ENCODE results near the gene SAMD9L. TPM values are rescaled to one million over a fixed set of nuclear protein-coding genes. Genes with fewer than 3 reads are reported as not detected.
A peak's percentile ranks its signal among the peaks of the same experiment; 100 is the strongest.

SAMD9L gene
- total RNA-seq, 1 donor from 2014 or later = under 0.01 TPM

DNA sequence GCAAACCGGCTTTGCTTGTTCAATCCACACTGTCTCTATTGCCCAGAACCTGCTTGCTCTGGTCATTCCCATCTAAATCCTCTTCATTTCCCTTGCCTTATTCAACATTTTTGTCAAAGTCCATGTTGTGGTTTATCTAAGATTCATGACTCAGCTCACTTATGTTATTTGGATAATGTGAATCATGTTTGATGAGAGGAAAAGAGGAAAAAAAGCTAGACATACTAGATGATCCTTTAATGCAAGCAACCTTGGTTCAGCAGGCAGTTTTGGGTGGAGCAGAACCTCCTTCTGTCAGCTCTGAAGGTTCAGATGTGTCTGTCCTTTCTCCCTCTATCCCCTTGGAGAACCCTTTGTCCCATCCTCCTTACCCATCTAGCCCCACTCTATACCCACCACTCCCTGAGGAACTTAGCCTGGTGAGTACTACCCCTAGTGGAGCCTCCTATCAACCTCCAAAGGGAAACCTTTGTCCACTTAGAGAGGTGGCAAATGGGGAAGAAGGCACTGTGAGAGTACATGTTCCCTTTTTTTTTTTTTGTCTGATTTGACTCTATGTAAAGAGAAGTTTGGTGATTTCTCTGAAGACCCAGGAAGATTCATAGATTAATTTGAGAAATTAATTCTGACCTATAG is 2.1 kb upstream of the SAMD9L start:
- Histone ChIP-seq H3K36me3 (ENCODE audit: control insufficient read depth, insufficient read depth, low read length) (no peaks in the 10 kb centered on the region), H3K4me3 (ENCODE audit: low read depth, low read length) (no peak overlapping the region), H3K27me3 (ENCODE audit: control insufficient read depth, insufficient read depth, low read length) (no peaks in the 10 kb centered on the region)
- peak; percentile 74 for DNase-seq (ENCODE audit: low read depth)
- FAIRE-seq = no peak
- TF ChIP-seq CTCF (IDR thresholded peaks at IDR 0.05; ENCODE audit: insufficient read depth, low read length, severe bottlenecking) = no peak

DNA sequence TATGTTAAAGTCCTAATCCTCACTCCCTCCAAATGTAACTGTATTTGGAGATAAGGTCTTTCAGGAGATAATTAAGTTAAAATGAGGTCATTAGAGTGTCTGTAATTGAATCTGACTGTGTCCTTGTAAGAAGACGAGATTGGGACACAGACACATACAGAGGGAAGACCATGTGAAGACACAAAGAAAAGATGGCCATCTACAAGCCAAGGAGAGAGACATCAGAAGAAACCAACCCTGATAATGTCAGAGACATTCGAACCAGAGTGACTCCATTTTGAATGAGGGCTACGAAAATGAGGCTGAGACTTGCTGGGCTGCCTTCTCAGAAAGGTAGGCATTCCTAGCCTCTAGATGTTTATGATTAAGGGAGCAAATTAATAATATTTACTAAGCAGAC is 542 bp upstream of the SAMD9L start:
- TF ChIP-seq CTCF (IDR thresholded peaks at IDR 0.05; ENCODE audit: insufficient read depth, low read length, severe bottlenecking) = no peak
- no peak for DNase-seq (ENCODE audit: low read depth)
- H3K27me3 ChIP-seq (ENCODE audit: control insufficient read depth, insufficient read depth, low read length) = no peaks in the 10 kb centered on the region
- no peaks in the 10 kb centered on the region for H3K36me3 ChIP-seq (ENCODE audit: control insufficient read depth, insufficient read depth, low read length)
- no peak for FAIRE-seq
- H3K4me3 ChIP-seq (ENCODE audit: low read depth, low read length) = no peak overlapping the region

DNA sequence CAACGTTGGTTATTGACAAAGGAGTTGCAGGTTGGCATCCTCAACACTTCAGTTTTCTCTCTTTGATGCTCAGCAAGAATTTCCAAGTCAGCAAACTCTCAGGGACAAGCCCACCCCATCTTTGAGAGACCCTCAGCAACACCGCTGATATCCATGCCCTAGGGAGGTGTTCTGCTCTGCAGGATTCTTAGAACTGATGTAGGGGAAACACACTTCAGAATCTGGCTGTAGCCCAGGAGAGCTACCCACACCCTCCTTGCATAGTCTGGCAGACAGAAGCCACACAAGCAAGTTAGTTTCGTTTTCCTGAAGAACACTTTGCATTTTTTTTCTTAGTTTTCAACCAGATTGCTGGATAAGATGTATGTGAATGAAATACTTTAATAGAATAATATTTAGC is 822 bp downstream of the SAMD9L start:
- no peak for TF ChIP-seq CTCF (IDR thresholded peaks at IDR 0.05; ENCODE audit: insufficient read depth, low read length, severe bottlenecking)
- Histone ChIP-seq H3K27me3 (ENCODE audit: control insufficient read depth, insufficient read depth, low read length) (no peaks in the 10 kb centered on the region), H3K4me3 (ENCODE audit: low read depth, low read length) (no peak overlapping the region), H3K36me3 (ENCODE audit: control insufficient read depth, insufficient read depth, low read length) (no peaks in the 10 kb centered on the region)
- DNase-seq (ENCODE audit: low read depth) = peak; percentile 27
- FAIRE-seq = no peak

DNA sequence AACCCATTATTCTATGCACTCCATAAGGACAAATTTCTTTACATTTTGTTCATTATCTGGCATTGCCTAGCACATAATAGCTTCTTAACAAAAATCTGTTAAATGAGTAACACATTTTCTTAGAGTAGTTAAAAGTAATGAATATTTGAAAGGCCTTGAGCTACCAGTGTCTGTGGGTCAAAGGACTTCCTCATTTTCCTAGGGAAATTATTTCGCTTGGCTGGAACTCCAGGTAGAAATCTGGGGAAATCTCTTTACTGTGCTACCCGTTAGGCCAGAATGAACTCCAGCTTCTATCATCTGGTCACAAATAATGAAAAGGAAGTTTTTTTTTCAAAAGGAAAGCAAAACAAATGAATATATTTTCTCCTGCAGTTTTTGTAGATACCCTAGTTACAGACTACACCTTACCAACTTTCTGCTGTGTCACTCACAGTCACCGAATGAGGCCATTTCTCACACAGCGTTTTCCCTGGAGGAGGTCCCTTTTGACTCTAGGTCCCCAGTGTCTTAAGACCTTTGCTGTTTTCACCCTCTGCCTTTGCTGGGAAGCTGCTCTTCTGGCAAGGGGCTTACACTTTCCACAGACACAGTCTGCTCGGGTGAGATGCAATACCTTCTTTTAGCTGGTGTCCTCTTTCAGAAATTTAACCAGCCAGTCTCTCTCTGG is 1.6 kb downstream of the SAMD9L start:
- Histone ChIP-seq H3K4me3 (ENCODE audit: low read depth, low read length) (no peak overlapping the region), H3K27me3 (ENCODE audit: control insufficient read depth, insufficient read depth, low read length) (no peaks in the 10 kb centered on the region), H3K36me3 (ENCODE audit: control insufficient read depth, insufficient read depth, low read length) (no peaks in the 10 kb centered on the region)
- TF ChIP-seq CTCF (IDR thresholded peaks at IDR 0.05; ENCODE audit: insufficient read depth, low read length, severe bottlenecking) = no peak
- FAIRE-seq = no peak
- no peak for DNase-seq (ENCODE audit: low read depth)

- H3K27me3 ChIP-seq (ENCODE audit: control insufficient read depth, insufficient read depth, low read length) = no peaks in the 10 kb centered on the region
- no peak for FAIRE-seq
- DNase-seq (ENCODE audit: low read depth) = no peak
- H3K36me3 ChIP-seq (ENCODE audit: control insufficient read depth, insufficient read depth, low read length) = no peaks in the 10 kb centered on the region
- TF ChIP-seq CTCF (IDR thresholded peaks at IDR 0.05; ENCODE audit: insufficient read depth, low read length, severe bottlenecking) = no peak
- H3K4me3 ChIP-seq (ENCODE audit: low read depth, low read length) = no peak overlapping the region
These were observed 2.1 kb downstream of the SAMD9L start for GRCh38 chr7:93146036-93146435.

All from bronchial epithelial cell (primary cell).